T-helper 17 cell (primary cell): Measurements from ENCODE around the gene TTC22. TPM values are rescaled to one million over a fixed set of nuclear protein-coding genes. Genes with fewer than 3 reads are reported as not detected.
A peak's percentile ranks its signal among the peaks of the same experiment; 100 is the strongest.

Source experiments
- ATAC-seq: fragments of 150-1000 bp; cut with Tn5 transposase; 2 replicates; pipeline ENCODE4 v1.10.0; 2021; ENCODE audit warnings: mild to moderate bottlenecking, moderate library complexity
- DNase-seq, 3 donors: peaks; one replicate each; pipeline versions ENCODE4 v3.0.0 to v3.0.0-alpha.2; 2020 to 2021
- H3K9me3 ChIP-seq: one replicate; pipeline ENCODE4 v1.7.0; 2013; ENCODE audit warnings: low read length, mild to moderate bottlenecking; ENCODE audit not compliant: control insufficient read depth, poor library complexity, severe bottlenecking
- H3K27ac Mint-ChIP-seq: one replicate; pipeline ENCODE4 v1.8.0; 2022; ENCODE audit warnings: mild to moderate bottlenecking, moderate library complexity, mixed read lengths
- H3K27me3 Mint-ChIP-seq: one replicate; pipeline ENCODE4 v1.8.0; 2022; ENCODE audit warnings: mixed read lengths
- H3K36me3 Mint-ChIP-seq: one replicate; pipeline ENCODE4 v1.8.0; 2022; ENCODE audit warnings: low read depth, mixed read lengths
- H3K4me1 Mint-ChIP-seq: one replicate; pipeline ENCODE4 v1.8.0; 2022; ENCODE audit warnings: mild to moderate bottlenecking, mixed read lengths
- H3K4me3 Mint-ChIP-seq: one replicate; pipeline ENCODE4 v1.8.0; 2022; ENCODE audit warnings: mild to moderate bottlenecking, moderate library complexity, mixed read lengths
- total RNA-seq, 4 donors: library from RNA in 2 of 4; stranded (reverse) in 2 of 4; gene quantifications; one replicate each; pipeline ENCODE4 v1.2.3 and lab custom pipeline; 2022 to 2026

TTC22 gene
- total RNA-seq, 2 donors from 2014 or later, result 10.4 to 11.2 TPM

- no peaks in the 10 kb centered on the region for H3K36me3 Mint-ChIP-seq
- H3K27me3 Mint-ChIP-seq, result no peaks in the 10 kb centered on the region
- no peak overlapping the region for H3K4me3 Mint-ChIP-seq
- DNase-seq (no peak), ATAC-seq (no peak)
- peaks cover 5% of the 10 kb centered on the region for H3K9me3 ChIP-seq
- peak overlapping the region; percentile 63 for H3K27ac Mint-ChIP-seq
- H3K4me1 Mint-ChIP-seq, result peaks cover 9% of the 10 kb centered on the region
Observed at GRCh38 chr1:54818461-54819194, 17.5 kb upstream of the TTC22 start.

GRCh38 chr1:54816951-54817350 lies 15.8 kb upstream of the TTC22 start:
- Mint-ChIP-seq H3K4me1 (peaks cover 13% of the 10 kb centered on the region), H3K27me3 (no peaks in the 10 kb centered on the region), H3K36me3 (no peaks in the 10 kb centered on the region), H3K4me3 (no peak overlapping the region), H3K27ac (no peak overlapping the region)
- DNase-seq, result no peak
- ATAC-seq, result no peak
- H3K9me3 ChIP-seq, result no peaks in the 10 kb centered on the region

DNA sequence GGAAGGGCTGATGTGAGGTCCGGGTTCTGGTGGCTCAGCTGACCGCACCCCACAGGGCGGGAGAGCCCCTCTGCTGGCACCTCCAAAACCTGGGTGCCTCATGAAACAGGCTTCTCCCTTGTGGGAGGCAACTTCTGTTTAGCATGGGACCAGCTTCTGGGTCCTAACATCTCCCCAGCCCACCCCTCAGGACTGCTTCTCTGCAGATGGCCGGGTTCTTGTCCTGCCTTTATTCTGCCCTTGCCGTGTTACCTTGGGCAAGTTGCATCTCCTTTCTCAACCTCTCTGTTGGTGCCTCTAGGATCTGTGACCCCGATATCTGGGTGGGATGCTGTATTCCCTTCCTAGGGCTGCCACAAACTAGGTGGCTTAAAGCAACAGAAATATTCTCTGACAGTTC lies 15.0 kb upstream of the TTC22 start:
- no peaks in the 10 kb centered on the region for H3K9me3 ChIP-seq
- Mint-ChIP-seq H3K27me3 (peaks cover 1% of the 10 kb centered on the region), H3K27ac (peak overlapping the region; percentile 47), H3K36me3 (no peaks in the 10 kb centered on the region), H3K4me3 (no peak overlapping the region), H3K4me1 (peaks cover 13% of the 10 kb centered on the region)
- ATAC-seq (no peak), DNase-seq (no peak)

GRCh38 chr1:54815086-54815876 lies 14.2 kb upstream of the TTC22 start:
- Mint-ChIP-seq H3K27ac (peak overlapping the region; percentile 47), H3K36me3 (no peaks in the 10 kb centered on the region), H3K4me1 (peaks cover 18% of the 10 kb centered on the region), H3K27me3 (peaks cover 6% of the 10 kb centered on the region), H3K4me3 (no peak overlapping the region)
- no peak for ATAC-seq
- DNase-seq, result no peak
- H3K9me3 ChIP-seq, result no peaks in the 10 kb centered on the region

DNA sequence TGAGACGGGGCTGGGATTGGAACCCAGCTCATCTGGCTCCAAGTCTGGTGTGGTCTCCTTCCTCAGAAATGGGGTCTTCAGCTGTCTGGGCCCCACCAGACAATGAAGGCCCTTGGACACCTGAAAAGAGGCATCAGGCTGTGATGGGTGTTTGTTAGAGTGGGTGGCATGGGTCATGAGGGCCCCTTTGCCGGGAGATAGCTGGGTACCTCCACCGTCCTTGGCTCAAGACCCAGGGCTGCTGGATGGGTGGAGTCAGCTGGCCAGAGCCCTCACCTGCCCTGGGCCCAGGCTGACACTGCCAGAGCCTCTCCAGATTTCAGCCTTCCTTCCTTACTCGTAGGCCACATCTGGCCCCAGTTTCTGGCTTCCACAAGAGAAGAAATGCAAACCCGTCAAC lies 13.4 kb upstream of the TTC22 start:
- no peak overlapping the region for H3K27ac Mint-ChIP-seq
- H3K9me3 ChIP-seq, result no peaks in the 10 kb centered on the region
- H3K36me3 Mint-ChIP-seq, result no peaks in the 10 kb centered on the region
- ATAC-seq (no peak), DNase-seq (no peak)
- no peak overlapping the region for H3K4me3 Mint-ChIP-seq
- peaks cover 6% of the 10 kb centered on the region for H3K27me3 Mint-ChIP-seq
- H3K4me1 Mint-ChIP-seq, result peaks cover 16% of the 10 kb centered on the region

- Mint-ChIP-seq H3K36me3 (no peaks in the 10 kb centered on the region), H3K4me3 (no peak overlapping the region), H3K27me3 (peaks cover 6% of the 10 kb centered on the region), H3K4me1 (peaks cover 16% of the 10 kb centered on the region), H3K27ac (no peak overlapping the region)
- H3K9me3 ChIP-seq, result no peaks in the 10 kb centered on the region
- no peak for DNase-seq
- ATAC-seq, result no peak
Observed at GRCh38 chr1:54814126-54814498, 13.0 kb upstream of the TTC22 start.

DNA sequence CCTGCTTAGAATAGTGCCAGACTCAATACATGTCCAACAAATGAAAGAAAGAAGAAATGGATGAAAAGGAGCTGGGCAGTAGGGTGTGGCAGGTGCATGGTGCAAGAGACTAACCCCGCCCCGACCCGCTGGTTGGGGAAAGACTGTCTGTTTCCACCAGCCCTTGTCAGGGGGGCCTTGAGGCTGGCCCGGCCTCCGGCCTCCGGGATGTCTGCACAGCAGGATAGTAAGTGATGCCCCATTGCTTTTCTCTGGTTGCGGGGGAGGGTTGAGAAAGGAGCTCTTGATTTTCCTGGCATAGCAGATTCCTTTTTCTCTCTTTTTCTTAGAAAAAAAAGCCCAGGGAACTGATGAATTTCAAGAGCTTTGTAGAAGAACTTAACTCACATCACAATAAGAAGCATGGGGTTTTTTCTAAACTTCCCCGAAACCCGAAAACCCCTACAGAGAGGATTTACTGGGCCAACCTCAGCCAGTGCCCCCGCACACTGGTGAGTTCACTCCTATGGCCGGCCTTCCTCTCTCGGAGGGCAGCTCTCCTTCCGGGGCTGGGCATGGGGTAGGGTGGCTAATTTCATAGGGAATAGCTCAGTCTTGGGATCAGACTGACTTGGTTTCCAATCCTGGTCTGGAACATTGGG lies 12.5 kb upstream of the TTC22 start:
- Mint-ChIP-seq H3K4me3 (no peak overlapping the region), H3K36me3 (no peaks in the 10 kb centered on the region), H3K4me1 (peaks cover 14% of the 10 kb centered on the region), H3K27me3 (peaks cover 6% of the 10 kb centered on the region), H3K27ac (no peak overlapping the region)
- ATAC-seq (no peak), DNase-seq (no peak)
- H3K9me3 ChIP-seq, result no peaks in the 10 kb centered on the region

GRCh38 chr1:54812801-54813484 lies 11.8 kb upstream of the TTC22 start:
- Mint-ChIP-seq H3K36me3 (no peaks in the 10 kb centered on the region), H3K4me1 (peaks cover 11% of the 10 kb centered on the region), H3K4me3 (no peak overlapping the region), H3K27ac (peak overlapping the region; percentile 54), H3K27me3 (peaks cover 6% of the 10 kb centered on the region)
- H3K9me3 ChIP-seq, result no peaks in the 10 kb centered on the region
- DNase-seq (no peak), ATAC-seq (peak; percentile 39)

- H3K4me3 Mint-ChIP-seq, result no peak overlapping the region
- H3K9me3 ChIP-seq, result no peaks in the 10 kb centered on the region
- H3K4me1 Mint-ChIP-seq, result peaks cover 9% of the 10 kb centered on the region
- ATAC-seq (no peak), DNase-seq (no peak)
- H3K27ac Mint-ChIP-seq, result peak overlapping the region; percentile 54
- H3K36me3 Mint-ChIP-seq, result no peaks in the 10 kb centered on the region
- H3K27me3 Mint-ChIP-seq, result peaks cover 6% of the 10 kb centered on the region
Observed at GRCh38 chr1:54811739-54812655, 10.9 kb upstream of the TTC22 start.

DNA sequence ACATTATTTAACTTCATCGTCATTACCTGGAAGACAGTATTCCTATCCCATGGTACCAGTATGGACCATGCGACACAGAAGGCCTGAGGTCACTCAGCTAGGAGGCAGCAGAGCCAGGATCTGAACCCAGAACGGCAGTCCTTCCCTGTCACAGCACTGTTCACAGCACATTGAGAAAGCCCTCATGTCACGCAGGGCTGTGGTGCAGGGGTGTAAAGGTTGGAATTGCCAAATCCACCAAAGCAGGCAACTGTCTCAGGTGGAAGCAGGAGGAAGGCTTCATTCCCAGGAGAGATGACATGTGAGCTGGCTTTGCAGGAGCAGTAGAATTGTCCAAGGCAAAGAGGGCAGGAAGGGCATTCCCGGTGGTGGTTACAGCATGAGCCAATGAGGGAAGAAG lies 9.9 kb upstream of the TTC22 start:
- H3K4me3 Mint-ChIP-seq, result no peak overlapping the region
- no peaks in the 10 kb centered on the region for H3K36me3 Mint-ChIP-seq
- H3K4me1 Mint-ChIP-seq, result peaks cover 9% of the 10 kb centered on the region
- H3K27me3 Mint-ChIP-seq, result peaks cover 6% of the 10 kb centered on the region
- H3K9me3 ChIP-seq, result no peaks in the 10 kb centered on the region
- H3K27ac Mint-ChIP-seq, result no peak overlapping the region
- ATAC-seq (no peak), DNase-seq (no peak)

DNA sequence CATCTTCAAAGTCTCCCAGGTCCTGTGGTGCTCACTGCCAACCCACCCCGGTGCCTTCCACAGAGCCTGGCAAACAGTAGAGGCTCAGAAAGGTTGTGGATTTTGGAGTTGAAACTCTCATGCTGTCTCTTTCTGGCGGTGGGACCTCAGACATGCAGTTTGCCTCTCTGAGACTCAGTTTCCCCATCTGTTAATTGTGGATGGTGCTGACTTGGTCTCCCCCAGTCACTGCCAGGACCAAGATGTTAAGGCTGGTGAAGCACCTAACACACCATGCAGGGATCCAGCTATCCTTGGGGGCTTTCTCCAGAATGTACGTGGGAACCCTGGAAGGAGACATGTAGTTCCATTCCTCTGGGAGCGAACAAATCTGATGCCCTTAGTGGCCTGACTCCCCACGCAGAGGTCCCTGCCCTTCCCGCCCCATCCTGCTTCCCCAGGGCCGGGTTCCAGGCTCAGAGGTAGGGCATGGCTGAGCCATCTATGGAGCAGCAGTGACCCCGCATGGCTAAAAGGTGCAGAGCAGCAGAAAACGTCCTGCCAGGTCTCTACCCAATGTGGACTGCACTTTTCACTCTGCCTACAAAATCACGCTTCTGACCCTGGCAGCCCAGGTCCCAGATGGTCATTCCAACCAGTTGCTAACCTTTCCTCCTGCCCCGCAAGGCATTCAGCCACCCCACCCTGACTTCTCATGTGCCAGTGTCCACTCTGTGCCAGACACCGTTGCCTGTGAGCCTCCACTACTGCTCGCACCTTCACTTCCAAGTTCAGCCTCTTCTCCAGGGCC lies 9.2 kb upstream of the TTC22 start:
- Mint-ChIP-seq H3K27me3 (peaks cover 6% of the 10 kb centered on the region), H3K4me1 (peaks cover 9% of the 10 kb centered on the region), H3K4me3 (no peak overlapping the region), H3K36me3 (no peaks in the 10 kb centered on the region), H3K27ac (no peak overlapping the region)
- DNase-seq (peak; percentile 29 to 63 (median 35)), ATAC-seq (peak; percentile 83)
- no peaks in the 10 kb centered on the region for H3K9me3 ChIP-seq
